ENCODE results near the gene NCKAP5L.

The NCKAP5L gene

GRCh38 chr12:49823951-49824350 lies 4.3 kb downstream of the NCKAP5L start:
- no peak for DNase-seq

GRCh38 chr12:49823350-49823749 lies 4.9 kb downstream of the NCKAP5L start:
- DNase-seq = no peak

GRCh38 chr12:49821373-49822287 lies 6.6 kb downstream of the NCKAP5L start:
- no peak for DNase-seq

- DNase-seq = no peak
Measured at GRCh38 chr12:49819786-49820185, 8.4 kb downstream of the NCKAP5L start.

GRCh38 chr12:49818241-49818895 lies 9.8 kb downstream of the NCKAP5L start:
- DNase-seq = no peak

- no peak for DNase-seq
Measured at GRCh38 chr12:49813131-49813530, 15.1 kb downstream of the NCKAP5L start.

GRCh38 chr12:49811961-49812401 lies 16.2 kb downstream of the NCKAP5L start:
- no peak for DNase-seq

- DNase-seq = no peak
Measured at GRCh38 chr12:49811136-49811535, 17.1 kb downstream of the NCKAP5L start.

- no peak for DNase-seq
Measured at GRCh38 chr12:49809906-49810389, 18.3 kb downstream of the NCKAP5L start.

GRCh38 chr12:49809381-49809905 lies 18.8 kb downstream of the NCKAP5L start:
- no peak for DNase-seq

GRCh38 chr12:49808686-49809380 lies 19.4 kb downstream of the NCKAP5L start:
- no peak for DNase-seq

- no peak for DNase-seq
Measured at GRCh38 chr12:49807991-49808580, 20.1 kb downstream of the NCKAP5L start.

- DNase-seq = no peak
Measured at GRCh38 chr12:49806877-49807276, 21.3 kb downstream of the NCKAP5L start.

GRCh38 chr12:49806321-49806813 lies 21.8 kb downstream of the NCKAP5L start:
- DNase-seq = no peak

- no peak for DNase-seq
Measured at GRCh38 chr12:49805409-49805808, 22.8 kb downstream of the NCKAP5L start.

- no peak for DNase-seq
Measured at GRCh38 chr12:49804821-49805220, 23.4 kb downstream of the NCKAP5L start.

GRCh38 chr12:49803693-49804450 lies 24.3 kb downstream of the NCKAP5L start:
- no peak for DNase-seq

- no peak for DNase-seq
Measured at GRCh38 chr12:49801141-49802063, 26.8 kb downstream of the NCKAP5L start.

- no peak for DNase-seq
Measured at GRCh38 chr12:49800421-49801140, 27.6 kb downstream of the NCKAP5L start.

GRCh38 chr12:49798934-49799333 lies 29.3 kb downstream of the NCKAP5L start:
- no peak for DNase-seq

Data from NCI-H446 (cell line).